Small intestine (tissue), 7 donors: ENCODE data around the gene USP10. TPM values are rescaled to one million over a fixed set of nuclear protein-coding genes. Genes with fewer than 3 reads are reported as not detected.

ENCODE experiments used
- DNase-seq, 2 donors: peaks; one replicate each; pipeline versions ENCODE4 v3.0.0 to v3.0.0-alpha.2; 2013
- FAIRE-seq: peaks from 2 replicates; lab custom pipeline; 2012; peaks lifted over from hg19 to GRCh38; lab: Jason Lieb, UNC
- H3K27ac ChIP-seq, 3 donors: one replicate each; pipeline ENCODE4 v1.5.1; 2013; ENCODE audit warnings: low read length in 2 of 3, mild to moderate bottlenecking in 2 of 3, control low read depth in 1 of 3, inconsistent platforms in 1 of 3, low read depth in 1 of 3, moderate library complexity in 1 of 3
- H3K27me3 ChIP-seq, 3 donors: one replicate each; pipeline ENCODE4 v1.6.1; 2013; ENCODE audit warnings: low read length in 3 of 3, inconsistent platforms in 1 of 3; ENCODE audit not compliant: control insufficient read depth in 3 of 3, insufficient read depth in 3 of 3
- H3K36me3 ChIP-seq, 3 donors: one replicate each; pipeline ENCODE4 v1.6.1; 2013; ENCODE audit warnings: low read length in 3 of 3, inconsistent platforms in 1 of 3, low read depth in 1 of 3, mild to moderate bottlenecking in 1 of 3, moderate library complexity in 1 of 3; ENCODE audit not compliant: control insufficient read depth in 3 of 3, insufficient read depth in 2 of 3
- H3K4me1 ChIP-seq, 3 donors: one replicate each; pipeline ENCODE4 v1.6.1; 2013; ENCODE audit warnings: low read length in 2 of 3, inconsistent platforms in 1 of 3, low read depth in 1 of 3, mild to moderate bottlenecking in 1 of 3, moderate library complexity in 1 of 3; ENCODE audit not compliant: control insufficient read depth in 3 of 3, insufficient read depth in 2 of 3
- H3K4me3 ChIP-seq, 3 donors: one replicate each; pipeline ENCODE4 v1.5.1; 2013; ENCODE audit warnings: low read length in 3 of 3, control low read depth in 1 of 3, inconsistent platforms in 1 of 3, low read depth in 1 of 3, mild to moderate bottlenecking in 1 of 3, moderate library complexity in 1 of 3
- H3K9me3 ChIP-seq, 2 donors: one replicate each; pipeline ENCODE4 v1.6.1; 2013; ENCODE audit warnings: low read depth in 1 of 2, low read length in 1 of 2; ENCODE audit not compliant: control insufficient read depth in 2 of 2, insufficient read depth in 1 of 2
- WGBS, 3 donors: extraction: QIAGEN DNeasy Blood & Tissue Kit; methylation state at CpG; one replicate each; pipeline ENCODE4 v1.1.7; 2013; 5-methylcytosine and 5-hydroxymethylcytosine counted together
- polyA plus RNA-seq, 4 donors: library from polyadenylated mRNA; stranded (reverse) in 3 of 4; unstranded in 1 of 4; fragments of 200-250 nt in 3 of 4; fragments of 120-200 nt in 1 of 4; gene quantifications; one replicate each; pipeline versions ENCODE4 v1.2.1 to v1.2.3, GENCODE V29; 2013
- donor health status: healthy with polysubstance abuse.
- donor health status: control.
- donor health status: control.
- donor health status: Bipolar disorder and iron deficiency.
- donor health status: healthy.

USP10 gene
- polyA plus RNA-seq, 4 donors, result 22.4 to 67.1 (median 32.1) TPM

GRCh38 chr16:84825896-84826557 is 126.2 kb downstream of the USP10 start:
- Histone ChIP-seq H3K36me3 (no peaks in the 10 kb centered on the region), H3K9me3 (no peaks in the 10 kb centered on the region), H3K27me3 (peaks cover 0 to 21% (median 0%) of the 10 kb centered on the region in 3 donors), H3K4me1 (peaks cover 0 to 6% (median 0%) of the 10 kb centered on the region in 3 donors), H3K4me3 (no peak overlapping the region), H3K27ac (peak overlapping the region; percentile 30 to 91 (median 66))
- WGBS, 3 donors, result 81 to 89% (median 87%) methylated on average over 8 of the region's 8 CpGs
- FAIRE-seq, result no peak
- no peak for DNase-seq

GRCh38 chr16:84826558-84826941 is 126.8 kb downstream of the USP10 start:
- H3K36me3 ChIP-seq, result no peaks in the 10 kb centered on the region
- H3K9me3 ChIP-seq, result no peaks in the 10 kb centered on the region
- peak overlapping the region; percentile 17 to 91 (median 66) for H3K27ac ChIP-seq
- no peak for DNase-seq
- H3K4me1 ChIP-seq, result peaks cover 0 to 6% (median 0%) of the 10 kb centered on the region in 3 donors
- peaks cover 0 to 17% (median 0%) of the 10 kb centered on the region in 3 donors for H3K27me3 ChIP-seq
- no peak overlapping the region for H3K4me3 ChIP-seq
- WGBS, 3 donors, result 61 to 83% (median 70%) methylated on average over 13 of the region's 13 CpGs
- no peak for FAIRE-seq

- peak overlapping the region in 2 of 3 donors; percentile 66 to 91 for H3K27ac ChIP-seq
- no peaks in the 10 kb centered on the region for H3K9me3 ChIP-seq
- no peak for FAIRE-seq
- peaks cover 0 to 18% (median 0%) of the 10 kb centered on the region in 3 donors for H3K27me3 ChIP-seq
- H3K4me3 ChIP-seq, result no peak overlapping the region
- no peak for DNase-seq
- 68 to 86% (median 81%) methylated on average over 16 of the region's 16 CpGs for WGBS, 3 donors
- peaks cover 0 to 6% (median 0%) of the 10 kb centered on the region in 3 donors for H3K4me1 ChIP-seq
- H3K36me3 ChIP-seq, result no peaks in the 10 kb centered on the region
These were observed 127.4 kb downstream of the USP10 start for GRCh38 chr16:84827131-84827574.

GRCh38 chr16:84827897-84828296 is 128.1 kb downstream of the USP10 start:
- FAIRE-seq, result no peak

GRCh38 chr16:84828322-84828721 is 128.5 kb downstream of the USP10 start:
- DNase-seq (no peak), FAIRE-seq (no peak)
- H3K27me3 ChIP-seq, result peaks cover 0 to 18% (median 0%) of the 10 kb centered on the region in 3 donors
- H3K36me3 ChIP-seq, result no peaks in the 10 kb centered on the region
- WGBS, 3 donors, result 69 to 74% (median 74%) methylated on average over 5 of the region's 5 CpGs
- no peaks in the 10 kb centered on the region for H3K9me3 ChIP-seq
- H3K4me3 ChIP-seq, result no peak overlapping the region
- peaks cover 0 to 10% (median 0%) of the 10 kb centered on the region in 3 donors for H3K4me1 ChIP-seq
- peak overlapping the region in 2 of 3 donors; percentile 52 to 68 for H3K27ac ChIP-seq

More at GRCh38 chr16:84827897-84828296, 128.1 kb downstream of the USP10 start:
- Histone ChIP-seq H3K27ac (peak overlapping the region in 1 of 3 donors; percentile 52), H3K36me3 (no peaks in the 10 kb centered on the region), H3K4me3 (no peak overlapping the region), H3K9me3 (no peaks in the 10 kb centered on the region), H3K4me1 (peaks cover 0 to 6% (median 0%) of the 10 kb centered on the region in 3 donors), H3K27me3 (peaks cover 0 to 18% (median 0%) of the 10 kb centered on the region in 3 donors)
- WGBS, 3 donors, result 81 to 82% (median 81%) methylated on average over 15 of the region's 15 CpGs
- DNase-seq, result no peak

Other genes starting within 250 kb of the USP10 start
- gene MEAK7, start 195.3 kb upstream of the USP10 start, polyA plus RNA-seq, result 1 to 10 TPM; 7.3 to 9.2 (median 7.4) TPM
- 100 to 1,000 TPM in 2 of 4 donors, 10 to 100 TPM in 2; 43.6 to 166 (median 94.3) TPM for gene COTL1, start 81.9 kb upstream of the USP10 start, polyA plus RNA-seq
- 10 to 100 TPM; 12.7 to 33.1 (median 19.3) TPM for gene KLHL36, start 51.5 kb upstream of the USP10 start, polyA plus RNA-seq
- gene CRISPLD2, start 120.0 kb downstream of the USP10 start, polyA plus RNA-seq, result 10 to 100 TPM in 1 of 4 donors, 1 to 10 TPM in 2, under 1 TPM in 1; 0.89 to 31.4 (median 4.9) TPM